ENCODE data around the gene ATP5MG. TPM values are rescaled to one million over a fixed set of nuclear protein-coding genes. Genes with fewer than 3 reads are reported as not detected.

Gene ATP5MG
- total RNA-seq, 1 experiment from 2014 or later, result 537 TPM

DNA sequence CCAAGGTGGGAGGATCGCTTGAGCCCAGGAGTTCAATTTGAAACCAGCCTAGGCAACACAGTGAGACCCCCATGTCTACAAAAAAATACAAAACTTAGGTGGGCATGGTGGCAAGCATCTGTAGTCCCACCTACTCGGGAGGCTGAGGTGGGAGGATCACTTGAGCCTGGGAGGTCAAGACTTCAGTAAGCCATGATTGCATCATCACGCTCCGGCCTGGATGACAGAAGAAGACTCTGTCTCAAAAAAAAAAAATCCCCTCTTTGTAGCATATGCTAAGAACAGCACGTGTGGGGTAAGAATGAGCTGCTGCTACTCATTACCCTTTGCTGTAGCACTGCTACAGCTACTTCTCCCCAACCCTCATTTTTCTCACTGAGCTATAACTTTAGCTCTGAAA, 27.5 kb upstream of the ATP5MG start:
- Histone ChIP-seq H3K4me1 (no peaks in the 10 kb centered on the region), H3K4me3 (ENCODE audit: low read depth, low read length) (no peak overlapping the region), H3K27me3 (replicated peaks; ENCODE audit: control insufficient read depth, insufficient read depth, low read length) (no peaks in the 10 kb centered on the region), H3K36me3 (ENCODE audit: control insufficient read depth, insufficient read depth, low read length) (peaks cover 12% of the 10 kb centered on the region), H3K9me3 (no peaks in the 10 kb centered on the region)
- ChIA-PET CTCF (no interaction called here), POLR2A (no interaction called here)
- TF ChIP-seq, protein P1, sequence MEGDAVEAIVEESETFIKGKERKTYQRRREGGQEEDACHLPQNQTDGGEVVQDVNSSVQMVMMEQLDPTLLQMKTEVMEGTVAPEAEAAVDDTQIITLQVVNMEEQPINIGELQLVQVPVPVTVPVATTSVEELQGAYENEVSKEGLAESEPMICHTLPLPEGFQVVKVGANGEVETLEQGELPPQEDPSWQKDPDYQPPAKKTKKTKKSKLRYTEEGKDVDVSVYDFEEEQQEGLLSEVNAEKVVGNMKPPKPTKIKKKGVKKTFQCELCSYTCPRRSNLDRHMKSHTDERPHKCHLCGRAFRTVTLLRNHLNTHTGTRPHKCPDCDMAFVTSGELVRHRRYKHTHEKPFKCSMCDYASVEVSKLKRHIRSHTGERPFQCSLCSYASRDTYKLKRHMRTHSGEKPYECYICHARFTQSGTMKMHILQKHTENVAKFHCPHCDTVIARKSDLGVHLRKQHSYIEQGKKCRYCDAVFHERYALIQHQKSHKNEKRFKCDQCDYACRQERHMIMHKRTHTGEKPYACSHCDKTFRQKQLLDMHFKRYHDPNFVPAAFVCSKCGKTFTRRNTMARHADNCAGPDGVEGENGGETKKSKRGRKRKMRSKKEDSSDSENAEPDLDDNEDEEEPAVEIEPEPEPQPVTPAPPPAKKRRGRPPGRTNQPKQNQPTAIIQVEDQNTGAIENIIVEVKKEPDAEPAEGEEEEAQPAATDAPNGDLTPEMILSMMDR (IDR thresholded peaks at IDR 0.05; ENCODE audit: insufficient read depth in 1 of 2, low read depth in 1 of 2, low read length in 1 of 2, severe bottlenecking in 1 of 2, unreplicated experiment in 1 of 2), result no peak
- Mint-ChIP-seq H3K4me3 (ENCODE audit: unreplicated experiment) (no peak overlapping the region), H3K4me1 (ENCODE audit: low read depth, unreplicated experiment) (no peaks in the 10 kb centered on the region), H3K27me3 (ENCODE audit: insufficient read depth, unreplicated experiment) (no peaks in the 10 kb centered on the region), H3K27ac (ENCODE audit: unreplicated experiment) (no peak overlapping the region), H3K36me3 (ENCODE audit: insufficient read depth, unreplicated experiment) (peaks cover 98% of the 10 kb centered on the region), H3K9me3 (ENCODE audit: unreplicated experiment) (no peaks in the 10 kb centered on the region)
- intact Hi-C loops (cut with micrococcal nuclease; ENCODE audit: unreplicated experiment), result no loop called here
- DNase-seq, result no peak
- BruUV-seq (replicated peaks), result no TSS peak

- intact Hi-C loops (cut with micrococcal nuclease; ENCODE audit: unreplicated experiment), result no loop called here
- Histone ChIP-seq H3K27me3 (replicated peaks; ENCODE audit: control insufficient read depth, insufficient read depth, low read length) (no peaks in the 10 kb centered on the region), H3K4me3 (ENCODE audit: low read depth, low read length) (no peak overlapping the region), H3K36me3 (ENCODE audit: control insufficient read depth, insufficient read depth, low read length) (peaks cover 13% of the 10 kb centered on the region), H3K4me1 (no peaks in the 10 kb centered on the region), H3K9me3 (no peaks in the 10 kb centered on the region)
- no peaks in the 10 kb centered on the region for H3K27me3 Mint-ChIP-seq (ENCODE audit: insufficient read depth, unreplicated experiment)
- no peaks in the 10 kb centered on the region for H3K9me3 Mint-ChIP-seq (ENCODE audit: unreplicated experiment)
- ChIA-PET CTCF (no interaction called here), POLR2A (no interaction called here)
- no peak for DNase-seq
- peaks cover 98% of the 10 kb centered on the region for H3K36me3 Mint-ChIP-seq (ENCODE audit: insufficient read depth, unreplicated experiment)
- TF ChIP-seq, protein P1 (IDR thresholded peaks at IDR 0.05; ENCODE audit: insufficient read depth in 1 of 2, low read depth in 1 of 2, low read length in 1 of 2, severe bottlenecking in 1 of 2, unreplicated experiment in 1 of 2), result no peak
- H3K4me1 Mint-ChIP-seq (ENCODE audit: low read depth, unreplicated experiment), result no peaks in the 10 kb centered on the region
- H3K4me3 Mint-ChIP-seq (ENCODE audit: unreplicated experiment), result no peak overlapping the region
- no peak overlapping the region for H3K27ac Mint-ChIP-seq (ENCODE audit: unreplicated experiment)
- BruUV-seq (replicated peaks), result no TSS peak
Observed at GRCh38 chr11:118374729-118375128, 26.7 kb upstream of the ATP5MG start.

GRCh38 chr11:118375978-118376377, 25.4 kb upstream of the ATP5MG start:
- Mint-ChIP-seq H3K4me1 (ENCODE audit: low read depth, unreplicated experiment) (no peaks in the 10 kb centered on the region), H3K36me3 (ENCODE audit: insufficient read depth, unreplicated experiment) (peaks cover 93% of the 10 kb centered on the region), H3K4me3 (ENCODE audit: unreplicated experiment) (no peak overlapping the region), H3K27me3 (ENCODE audit: insufficient read depth, unreplicated experiment) (no peaks in the 10 kb centered on the region), H3K9me3 (ENCODE audit: unreplicated experiment) (no peaks in the 10 kb centered on the region), H3K27ac (ENCODE audit: unreplicated experiment) (no peak overlapping the region)
- DNase-seq, result no peak
- CTCF ChIA-PET, result no interaction called here
- TF ChIP-seq, protein P1 (IDR thresholded peaks at IDR 0.05; ENCODE audit: insufficient read depth in 1 of 2, low read depth in 1 of 2, low read length in 1 of 2, severe bottlenecking in 1 of 2, unreplicated experiment in 1 of 2), result no peak
- POLR2A ChIA-PET, result interaction anchor here (0.6 to 0.7 kb wide), 2 partner anchors 16 to 20 kb away, joined by 3 to 4 read pairs; no protein-coding TSS in a partner anchor
- peaks cover 11% of the 10 kb centered on the region for H3K36me3 ChIP-seq (ENCODE audit: control insufficient read depth, insufficient read depth, low read length)
- H3K9me3 ChIP-seq, result no peaks in the 10 kb centered on the region
- no peaks in the 10 kb centered on the region for H3K27me3 ChIP-seq (replicated peaks; ENCODE audit: control insufficient read depth, insufficient read depth, low read length)
- no TSS peak for BruUV-seq (replicated peaks)
- intact Hi-C loops (cut with micrococcal nuclease; ENCODE audit: unreplicated experiment), result no loop called here
- H3K4me3 ChIP-seq (ENCODE audit: low read depth, low read length), result no peak overlapping the region
- H3K4me1 ChIP-seq, result no peaks in the 10 kb centered on the region
